Iris pigment epithelial cell (primary cell): ENCODE data around the gene PGGHG.
"Not testable (repeated sequence)": the region's sequence is repeated elsewhere in the genome, so short reads cannot be mapped to it uniquely, and the experiment has no call there.

Experiments
- DNase-seq: peaks from one replicate; pipeline ENCODE4 v3.0.0-alpha.2; 2011; ENCODE audit warnings: low read depth

Gene PGGHG

GRCh38 chr11:285021-285893, 3.7 kb upstream of the PGGHG start:
- DNase-seq: no peak

GRCh38 chr11:285894-286220, 3.1 kb upstream of the PGGHG start:
- DNase-seq: no peak

- DNase-seq: not testable (repeated sequence)
Observed at GRCh38 chr11:286977-287820, 1.7 kb upstream of the PGGHG start.

GRCh38 chr11:287821-288477, 977 bp upstream of the PGGHG start:
- no peak for DNase-seq

- DNase-seq: no peak
Observed at GRCh38 chr11:289398-289711, 429 bp downstream of the PGGHG start.

- DNase-seq: no peak
Observed at GRCh38 chr11:289712-290620, 1.0 kb downstream of the PGGHG start.

- DNase-seq: no peak
Observed at GRCh38 chr11:290621-291231, 1.8 kb downstream of the PGGHG start.

- DNase-seq: no peak
Observed at GRCh38 chr11:291281-292210, 2.6 kb downstream of the PGGHG start.

GRCh38 chr11:292211-293121, 3.5 kb downstream of the PGGHG start:
- DNase-seq: no peak

- no peak for DNase-seq
Observed at GRCh38 chr11:293271-293851, 4.4 kb downstream of the PGGHG start.

GRCh38 chr11:293852-294661, 5.1 kb downstream of the PGGHG start:
- DNase-seq: no peak

GRCh38 chr11:294780-295179, 5.9 kb downstream of the PGGHG start:
- DNase-seq: no peak

GRCh38 chr11:295351-296170, 6.6 kb downstream of the PGGHG start:
- no peak for DNase-seq

GRCh38 chr11:296171-297050, 7.5 kb downstream of the PGGHG start:
- DNase-seq: no peak

- no peak for DNase-seq
Observed at GRCh38 chr11:297051-297585, 8.2 kb downstream of the PGGHG start.
